Coronary artery (tissue), 2 donors: ENCODE results near the gene KCTD10.
A peak's percentile ranks its signal among the peaks of the same experiment; 100 is the strongest.

Source experiments
- DNase-seq: peaks from one replicate; pipeline ENCODE4 v3.0.0-alpha.2; 2017; ENCODE audit warnings: low spot score
- H3K27ac ChIP-seq, 2 donors: fragments of 200-600 bp; sonication (generic); one replicate each; pipeline ENCODE4 v1.5.1; 2016 to 2019
- H3K4me3 ChIP-seq: fragments of 200-600 bp; sonication (generic); 2 replicates; pipeline ENCODE4 v1.5.1; 2016; ENCODE audit warnings: mild to moderate bottlenecking, moderate library complexity
- TF ChIP-seq, protein P1 (sequence below): fragments of 200-600 bp; sonication (generic); IDR thresholded peaks from one replicate; pipeline ENCODE4 v1.5.1; 2019; ENCODE audit warnings: antibody characterized with exemption

The KCTD10 gene

DNA sequence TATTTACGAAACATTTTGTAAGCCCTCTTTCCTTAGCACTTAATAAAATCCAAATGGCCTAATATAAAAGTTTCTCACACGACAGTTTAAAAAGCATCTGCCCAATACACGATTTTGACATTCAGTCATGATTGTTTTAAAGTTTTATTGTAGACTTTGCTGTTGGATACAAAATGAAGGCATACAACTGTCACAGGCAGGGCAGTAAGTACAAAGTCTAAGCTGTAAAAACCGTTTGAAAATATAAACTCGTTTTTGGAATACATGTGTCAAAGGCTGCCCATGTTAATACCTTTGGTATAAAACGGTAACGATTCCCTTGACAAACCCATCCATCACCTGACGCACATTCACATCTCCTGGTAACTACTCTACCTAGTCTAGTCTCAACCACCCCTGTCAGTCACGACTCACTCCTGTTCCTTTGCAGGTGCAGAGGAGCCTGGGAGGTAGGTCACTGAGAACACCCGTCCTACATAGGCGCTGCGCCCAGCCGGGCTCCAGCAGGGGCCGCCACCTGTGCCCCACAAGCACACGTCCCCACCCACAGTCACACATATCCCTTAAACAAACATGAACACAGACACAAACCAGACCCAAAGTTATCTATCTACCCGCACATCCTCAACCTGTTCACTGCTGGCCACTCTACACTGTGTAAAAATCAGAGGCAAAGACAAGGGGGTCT is 27.1 kb downstream of the KCTD10 start:
- peak overlapping the region in 1 of 2 donors; percentile 33 for H3K27ac ChIP-seq
- H3K4me3 ChIP-seq, result no peak overlapping the region
- DNase-seq, result no peak
- TF ChIP-seq, protein P1, sequence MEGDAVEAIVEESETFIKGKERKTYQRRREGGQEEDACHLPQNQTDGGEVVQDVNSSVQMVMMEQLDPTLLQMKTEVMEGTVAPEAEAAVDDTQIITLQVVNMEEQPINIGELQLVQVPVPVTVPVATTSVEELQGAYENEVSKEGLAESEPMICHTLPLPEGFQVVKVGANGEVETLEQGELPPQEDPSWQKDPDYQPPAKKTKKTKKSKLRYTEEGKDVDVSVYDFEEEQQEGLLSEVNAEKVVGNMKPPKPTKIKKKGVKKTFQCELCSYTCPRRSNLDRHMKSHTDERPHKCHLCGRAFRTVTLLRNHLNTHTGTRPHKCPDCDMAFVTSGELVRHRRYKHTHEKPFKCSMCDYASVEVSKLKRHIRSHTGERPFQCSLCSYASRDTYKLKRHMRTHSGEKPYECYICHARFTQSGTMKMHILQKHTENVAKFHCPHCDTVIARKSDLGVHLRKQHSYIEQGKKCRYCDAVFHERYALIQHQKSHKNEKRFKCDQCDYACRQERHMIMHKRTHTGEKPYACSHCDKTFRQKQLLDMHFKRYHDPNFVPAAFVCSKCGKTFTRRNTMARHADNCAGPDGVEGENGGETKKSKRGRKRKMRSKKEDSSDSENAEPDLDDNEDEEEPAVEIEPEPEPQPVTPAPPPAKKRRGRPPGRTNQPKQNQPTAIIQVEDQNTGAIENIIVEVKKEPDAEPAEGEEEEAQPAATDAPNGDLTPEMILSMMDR, result no peak

DNA sequence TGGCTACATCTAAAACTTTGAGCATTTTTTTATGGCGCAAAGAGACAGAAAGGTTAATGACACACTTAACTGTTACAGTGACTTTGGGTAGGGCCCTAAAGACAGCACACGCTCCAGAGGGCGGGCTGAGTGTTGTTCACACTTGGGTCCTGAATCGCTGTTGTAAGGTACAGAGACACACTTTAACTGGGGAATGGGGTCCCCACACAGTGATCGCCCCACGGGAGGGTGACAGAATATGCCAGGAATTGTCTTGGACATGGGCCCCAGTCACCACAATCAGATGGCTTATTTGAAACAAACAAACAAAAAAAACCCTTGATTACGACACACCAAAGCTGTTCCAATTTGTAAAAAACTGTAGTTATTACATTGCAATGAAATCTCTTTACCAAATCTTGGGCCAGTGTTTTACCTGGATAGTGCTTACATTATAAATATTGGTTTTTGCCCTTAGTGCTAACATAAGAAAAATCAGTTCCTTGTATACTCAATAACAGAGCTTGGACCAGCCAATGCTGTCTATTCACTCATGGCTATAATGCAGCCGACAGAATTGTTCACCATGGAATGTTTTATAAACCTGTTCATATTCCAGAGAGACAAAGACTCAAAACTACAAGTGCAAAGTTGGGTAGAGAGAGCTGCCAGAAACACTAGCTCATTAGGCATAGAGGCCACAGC is 28.3 kb downstream of the KCTD10 start:
- TF ChIP-seq, protein P1, result no peak
- Histone ChIP-seq H3K4me3 (no peak overlapping the region), H3K27ac (peak overlapping the region in 1 of 2 donors; percentile 11)
- DNase-seq, result no peak

DNA sequence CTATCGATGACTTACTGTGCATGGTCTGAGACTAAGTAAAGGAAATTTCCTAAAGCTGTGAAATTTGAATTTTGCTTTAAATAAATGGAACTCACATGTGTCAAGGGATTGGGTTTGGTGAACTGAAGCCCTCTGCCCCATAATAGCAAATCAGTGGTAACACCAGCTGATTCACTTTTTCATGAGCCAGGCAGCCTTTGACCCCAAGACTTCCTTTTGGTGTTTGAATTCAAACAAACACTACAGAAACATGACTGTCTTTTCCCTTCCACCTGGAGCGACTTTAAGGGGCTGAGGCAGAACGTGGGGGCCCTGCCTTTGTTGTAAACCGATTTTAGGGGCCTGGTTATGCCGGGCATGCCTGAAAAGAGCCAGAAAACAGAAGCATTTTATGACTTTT is 28.8 kb downstream of the KCTD10 start:
- no peak for DNase-seq
- no peak overlapping the region for H3K4me3 ChIP-seq
- TF ChIP-seq, protein P1, result no peak
- no peak overlapping the region for H3K27ac ChIP-seq

DNA sequence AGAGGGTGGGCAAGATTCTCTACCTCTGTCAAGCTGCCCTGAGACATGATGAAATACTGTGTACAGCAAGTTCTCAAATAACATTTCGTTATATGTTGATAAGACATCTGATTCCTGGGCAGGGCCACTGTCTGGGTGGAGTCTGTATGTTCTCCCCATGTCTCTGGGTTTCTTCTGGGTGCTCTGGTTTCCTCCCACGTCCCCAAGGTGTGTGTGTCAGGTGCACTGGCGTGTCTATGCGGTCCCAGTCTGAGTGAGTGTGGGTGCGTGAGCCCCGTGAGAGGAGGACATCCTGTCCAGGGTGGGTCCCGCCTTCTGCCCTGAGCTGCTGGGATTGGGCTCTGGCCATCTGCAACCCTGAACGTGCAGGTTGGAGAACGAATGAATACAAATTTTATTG is 29.6 kb downstream of the KCTD10 start:
- DNase-seq, result no peak
- Histone ChIP-seq H3K4me3 (no peak overlapping the region), H3K27ac (no peak overlapping the region)
- TF ChIP-seq, protein P1, result no peak

DNA sequence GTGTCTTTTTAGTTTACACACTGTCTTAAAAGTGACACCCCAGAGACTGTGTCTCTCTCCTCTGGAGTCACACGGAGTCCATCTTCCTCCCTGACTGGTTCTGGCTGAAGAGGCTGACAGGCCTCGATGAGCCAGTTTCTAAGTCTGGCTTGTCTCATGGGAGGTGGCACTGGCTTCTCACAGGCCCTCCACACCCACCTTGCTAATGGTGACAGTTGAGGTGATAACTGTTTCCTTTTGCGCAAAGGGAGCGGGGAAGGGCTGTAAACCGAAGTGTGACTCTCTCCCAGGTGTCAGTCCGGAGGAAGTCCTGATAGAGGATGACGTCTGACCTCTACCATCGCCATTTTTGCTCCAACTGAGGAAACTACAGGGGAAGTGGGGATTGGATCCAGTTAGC is 30.2 kb downstream of the KCTD10 start:
- Histone ChIP-seq H3K27ac (no peak overlapping the region), H3K4me3 (no peak overlapping the region)
- TF ChIP-seq, protein P1, result no peak
- no peak for DNase-seq

DNA sequence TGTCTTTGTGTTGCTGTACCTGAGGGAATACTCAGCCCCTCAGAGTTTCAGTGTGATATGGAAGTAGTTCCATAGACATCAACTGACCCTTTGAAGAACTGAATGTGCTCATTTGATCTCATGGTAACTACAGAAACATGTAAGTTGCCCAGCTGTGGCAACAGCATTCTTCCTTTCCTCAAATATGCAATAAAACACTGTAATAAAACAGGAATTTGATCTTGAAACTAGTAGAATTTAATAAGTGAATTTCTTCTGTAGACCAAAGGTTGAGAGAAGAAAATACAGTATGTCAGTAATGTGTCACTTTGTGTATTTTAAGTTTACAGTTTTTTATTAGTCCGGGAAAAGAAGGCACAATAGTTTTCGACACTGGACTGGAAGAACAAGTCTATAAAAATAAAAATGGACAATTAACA is 31.9 kb downstream of the KCTD10 start:
- TF ChIP-seq, protein P1, result no peak
- H3K27ac ChIP-seq, result no peak overlapping the region
- no peak for DNase-seq
- H3K4me3 ChIP-seq, result no peak overlapping the region

DNA sequence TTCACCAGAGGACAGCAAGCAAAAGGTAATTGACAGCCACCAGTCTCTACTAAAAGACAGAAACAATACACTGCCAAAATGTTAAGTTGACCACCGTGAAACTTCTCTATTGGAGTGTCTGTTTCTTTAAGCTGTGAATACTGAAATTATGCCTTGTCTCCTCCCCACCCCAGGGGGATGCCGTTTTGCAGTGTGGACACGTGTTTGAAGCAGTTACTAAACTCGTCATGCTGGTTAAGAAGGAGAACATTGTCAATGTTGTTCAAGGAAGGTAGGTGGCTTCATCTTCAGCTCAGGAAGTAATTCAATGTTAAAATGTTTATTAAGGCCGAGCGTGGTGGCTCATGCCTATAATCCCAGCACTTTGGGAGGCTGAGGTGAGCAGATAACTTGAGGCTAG is 32.8 kb downstream of the KCTD10 start:
- peak overlapping the region in 1 of 2 donors; percentile 47 for H3K27ac ChIP-seq
- TF ChIP-seq, protein P1, result no peak
- no peak for DNase-seq
- H3K4me3 ChIP-seq, result no peak overlapping the region
